Measurements from ENCODE around the gene BPTF.
"Not testable (repeated sequence)": the region's sequence is repeated elsewhere in the genome, so short reads cannot be mapped to it uniquely, and the experiment has no call there.

Gene BPTF

GRCh38 chr17:67836205-67836987 is 11.1 kb downstream of the BPTF start:
- DNase-seq: no peak

- no peak for DNase-seq
These were observed 12.7 kb downstream of the BPTF start for GRCh38 chr17:67837965-67838364.

- DNase-seq: no peak
These were observed 13.2 kb downstream of the BPTF start for GRCh38 chr17:67838538-67838937.

- no peak for DNase-seq
These were observed 16.7 kb downstream of the BPTF start for GRCh38 chr17:67841992-67842391.

GRCh38 chr17:67842648-67843047 is 17.3 kb downstream of the BPTF start:
- DNase-seq: no peak

- DNase-seq: no peak
These were observed 20.1 kb downstream of the BPTF start for GRCh38 chr17:67845374-67845773.

- DNase-seq: not testable (repeated sequence)
These were observed 22.9 kb downstream of the BPTF start for GRCh38 chr17:67848189-67848588.

- not testable (repeated sequence) for DNase-seq
These were observed 23.5 kb downstream of the BPTF start for GRCh38 chr17:67848846-67849245.

GRCh38 chr17:67850991-67851631 is 25.8 kb downstream of the BPTF start:
- DNase-seq: no peak

GRCh38 chr17:67853703-67854102 is 28.4 kb downstream of the BPTF start:
- no peak for DNase-seq

GRCh38 chr17:67854378-67854777 is 29.1 kb downstream of the BPTF start:
- DNase-seq: no peak

- no peak for DNase-seq
These were observed 30.4 kb downstream of the BPTF start for GRCh38 chr17:67855504-67856324.

- not testable (repeated sequence) for DNase-seq
These were observed 31.1 kb downstream of the BPTF start for GRCh38 chr17:67856402-67856801.

GRCh38 chr17:67862614-67863217 is 37.4 kb downstream of the BPTF start:
- no peak for DNase-seq

GRCh38 chr17:67863624-67864247 is 38.4 kb downstream of the BPTF start:
- DNase-seq: no peak

GRCh38 chr17:67865438-67865837 is 40.1 kb downstream of the BPTF start:
- DNase-seq: no peak

- no peak for DNase-seq
These were observed 42.3 kb downstream of the BPTF start for GRCh38 chr17:67867591-67867990.

- DNase-seq: no peak
These were observed 42.9 kb downstream of the BPTF start for GRCh38 chr17:67868176-67868575.

GRCh38 chr17:67879662-67880061 is 54.4 kb downstream of the BPTF start:
- DNase-seq: no peak

- DNase-seq: no peak
These were observed 55.8 kb downstream of the BPTF start for GRCh38 chr17:67881083-67881482.

GRCh38 chr17:67884741-67885140 is 59.4 kb downstream of the BPTF start:
- no peak for DNase-seq

GRCh38 chr17:67891481-67892119 is 66.3 kb downstream of the BPTF start:
- no peak for DNase-seq

Data from NCI-H1092 treated with DMSO at 0.1 percent for 48 hours (cell line).